Lower lobe of right lung (tissue), 2 donors: ENCODE measurements around the gene OGA. TPM values are rescaled to one million over a fixed set of nuclear protein-coding genes. Genes with fewer than 3 reads are reported as not detected.
"Not testable (repeated sequence)": the region's sequence is repeated elsewhere in the genome, so short reads cannot be mapped to it uniquely, and the experiment has no call there.

ENCODE experiments used
- ATAC-seq, 2 donors: fragments of 200-7000 bp; cut with Tn5 transposase; one replicate each; pipeline ENCODE4 v1.9.1; 2020 to 2022; ENCODE audit warnings: mild to moderate bottlenecking in 2 of 2, moderate library complexity in 2 of 2
- DNase-seq: peaks from one replicate; pipeline ENCODE4 v3.0.0-alpha.2; 2020
- H3K27ac ChIP-seq: fragments of 200-600 bp; one replicate; pipeline ENCODE4 v1.8.0; 2022
- H3K27me3 ChIP-seq: fragments of 200-600 bp; one replicate; pipeline ENCODE4 v1.8.0; 2022; ENCODE audit warnings: low read depth
- H3K36me3 ChIP-seq: fragments of 200-600 bp; one replicate; pipeline ENCODE4 v1.8.0; 2022; ENCODE audit warnings: mild to moderate bottlenecking
- H3K4me1 ChIP-seq: fragments of 200-600 bp; one replicate; pipeline ENCODE4 v1.8.0; 2022
- H3K4me3 ChIP-seq: fragments of 200-600 bp; one replicate; pipeline ENCODE4 v1.8.0; 2022; ENCODE audit warnings: mild to moderate bottlenecking
- H3K9me3 ChIP-seq: fragments of 200-600 bp; one replicate; pipeline ENCODE4 v1.8.0; 2022
- CTCF ChIP-seq: fragments of 200-600 bp; IDR thresholded peaks from one replicate; pipeline ENCODE4 v1.8.0; 2022; ENCODE audit warnings: antibody characterized with exemption, mild to moderate bottlenecking
- intact Hi-C: fragments of 100-400 bp; cut with DNase I; formaldehyde crosslinking; loops from one replicate; pipeline ENCODE4 v1.11.0; 2022
- total RNA-seq: library from RNA; stranded (reverse); fragmentation: NEBNext Ultra II Directional; extraction: Animal tissue kit (Norgen Biotek cat#: 25700); gene quantifications from one replicate; pipeline ENCODE4 v1.2.1, GENCODE V29; 2021
- donor health status: DM: no; HTN: yes; CAD: no; lungs with severe emphysema.

The OGA gene
- total RNA-seq, 1 donor from 2014 or later: 113 TPM

GRCh38 chr10:101789686-101790085 is 28.6 kb downstream of the OGA start:
- Histone ChIP-seq H3K4me1 (no peaks in the 10 kb centered on the region), H3K9me3 (no peaks in the 10 kb centered on the region), H3K36me3 (peaks cover 100% of the 10 kb centered on the region), H3K27me3 (no peaks in the 10 kb centered on the region), H3K27ac (no peak overlapping the region), H3K4me3 (no peak overlapping the region)
- TF ChIP-seq CTCF: no peak
- DNase-seq: no peak
- intact Hi-C loops: no loop called here
- ATAC-seq: peak in 1 of 2 donors; percentile 15

GRCh38 chr10:101789231-101789630 is 29.0 kb downstream of the OGA start:
- H3K27me3 ChIP-seq, intact Hi-C loops, H3K9me3 ChIP-seq, H3K27ac ChIP-seq, H3K4me3 ChIP-seq, H3K4me1 ChIP-seq: not testable (repeated sequence)
- peak; percentile 50 to 79 for ATAC-seq
- H3K36me3 ChIP-seq: peaks cover 100% of the 10 kb centered on the region
- peak; percentile 70 for DNase-seq

- TF ChIP-seq CTCF: no peak
- no peak for DNase-seq
- H3K9me3 ChIP-seq: no peaks in the 10 kb centered on the region
- H3K27me3 ChIP-seq: no peaks in the 10 kb centered on the region
- H3K36me3 ChIP-seq: peaks cover 68% of the 10 kb centered on the region
- intact Hi-C loops: no loop called here
- H3K4me3 ChIP-seq: no peak overlapping the region
- peaks cover 29% of the 10 kb centered on the region for H3K4me1 ChIP-seq
- no peak overlapping the region for H3K27ac ChIP-seq
- ATAC-seq: no peak
These were observed 32.4 kb downstream of the OGA start for GRCh38 chr10:101785801-101786200.

- peaks cover 3% of the 10 kb centered on the region for H3K27me3 ChIP-seq
- no peak overlapping the region for H3K27ac ChIP-seq
- H3K4me3 ChIP-seq: no peak overlapping the region
- intact Hi-C loops: no loop called here
- peaks cover 42% of the 10 kb centered on the region for H3K4me1 ChIP-seq
- peaks cover 55% of the 10 kb centered on the region for H3K36me3 ChIP-seq
- no peaks in the 10 kb centered on the region for H3K9me3 ChIP-seq
- no peak for TF ChIP-seq CTCF
- DNase-seq (no peak), ATAC-seq (no peak)
These were observed 33.7 kb downstream of the OGA start for GRCh38 chr10:101784558-101784957.

GRCh38 chr10:101783736-101784118 is 34.5 kb downstream of the OGA start:
- no peak for TF ChIP-seq CTCF
- peak overlapping the region; percentile 73 for H3K4me3 ChIP-seq
- no peaks in the 10 kb centered on the region for H3K9me3 ChIP-seq
- intact Hi-C loops: no loop called here
- ATAC-seq: no peak
- H3K4me1 ChIP-seq: peaks cover 50% of the 10 kb centered on the region
- H3K27me3 ChIP-seq: peaks cover 5% of the 10 kb centered on the region
- DNase-seq: no peak
- peaks cover 47% of the 10 kb centered on the region for H3K36me3 ChIP-seq
- peak overlapping the region; percentile 47 for H3K27ac ChIP-seq

GRCh38 chr10:101782811-101783735 is 35.2 kb downstream of the OGA start, which contains the start of gene NPM3:
Gene NPM3, minus strand, starts transcription at chr10:101783446. Its CDS starts 56 bp downstream, at chr10:101783390.
- Histone ChIP-seq H3K4me1 (peaks cover 56% of the 10 kb centered on the region), H3K9me3 (no peaks in the 10 kb centered on the region), H3K36me3 (peaks cover 40% of the 10 kb centered on the region), H3K4me3 (peak within 1 kb of the TSS; percentile 73), H3K27ac (peak within 1 kb of the TSS; percentile 47), H3K27me3 (peaks cover 12% of the 10 kb centered on the region)
- intact Hi-C loops: no loop called here
- ATAC-seq (peak; percentile 57 to 68), DNase-seq (peak; percentile 87)
- TF ChIP-seq CTCF: no peak
